ENCODE results near the gene NR3C2. TPM values are rescaled to one million over a fixed set of nuclear protein-coding genes. Genes with fewer than 3 reads are reported as not detected.
"Not testable (repeated sequence)": the region's sequence is repeated elsewhere in the genome, so short reads cannot be mapped to it uniquely, and the experiment has no call there.

NR3C2 gene
- polyA plus RNA-seq, 12 donors = 10.3 to 24.0 (median 17.4) TPM; not detected in 1

GRCh38 chr4:148170408-148171365 lies 271.5 kb downstream of the NR3C2 start:
- DNase-seq = no peak

- DNase-seq = peak; percentile 24
Observed at GRCh38 chr4:148166132-148166591, 276.1 kb downstream of the NR3C2 start.

- no peak for DNase-seq
Observed at GRCh38 chr4:148164557-148164956, 277.7 kb downstream of the NR3C2 start.

- DNase-seq = no peak
Observed at GRCh38 chr4:148162991-148163390, 279.2 kb downstream of the NR3C2 start.

- DNase-seq = no peak
Observed at GRCh38 chr4:148162519-148162918, 279.7 kb downstream of the NR3C2 start.

- no peak for DNase-seq
Observed at GRCh38 chr4:148161601-148162000, 280.6 kb downstream of the NR3C2 start.

- no peak for DNase-seq
Observed at GRCh38 chr4:148159793-148160192, 282.4 kb downstream of the NR3C2 start.

GRCh38 chr4:148154769-148155168 lies 287.4 kb downstream of the NR3C2 start:
- DNase-seq = no peak

GRCh38 chr4:148152868-148153625 lies 289.2 kb downstream of the NR3C2 start:
- DNase-seq = no peak

GRCh38 chr4:148151806-148152205 lies 290.4 kb downstream of the NR3C2 start:
- no peak for DNase-seq

- no peak for DNase-seq
Observed at GRCh38 chr4:148145475-148145874, 296.7 kb downstream of the NR3C2 start.

GRCh38 chr4:148143174-148143573 lies 299.0 kb downstream of the NR3C2 start:
- DNase-seq = no peak

- DNase-seq = no peak
Observed at GRCh38 chr4:148141501-148141900, 300.7 kb downstream of the NR3C2 start.

GRCh38 chr4:148126825-148127224 lies 315.4 kb downstream of the NR3C2 start:
- no peak for DNase-seq

- DNase-seq = no peak
Observed at GRCh38 chr4:148124512-148124911, 317.7 kb downstream of the NR3C2 start.

GRCh38 chr4:148123161-148123560 lies 319.1 kb downstream of the NR3C2 start:
- DNase-seq = not testable (repeated sequence)

GRCh38 chr4:148120216-148120615 lies 322.0 kb downstream of the NR3C2 start:
- no peak for DNase-seq

GRCh38 chr4:148118633-148119032 lies 323.6 kb downstream of the NR3C2 start:
- DNase-seq = peak; percentile 16

GRCh38 chr4:148118179-148118578 lies 324.0 kb downstream of the NR3C2 start:
- no peak for DNase-seq

GRCh38 chr4:148116969-148117368 lies 325.2 kb downstream of the NR3C2 start:
- no peak for DNase-seq

- peak; percentile 87 for DNase-seq
Observed at GRCh38 chr4:148116264-148116663, 325.9 kb downstream of the NR3C2 start.

GRCh38 chr4:148114436-148114835 lies 327.8 kb downstream of the NR3C2 start:
- DNase-seq = no peak
